ENCODE measurements around the gene SUDS3. TPM values are rescaled to one million over a fixed set of nuclear protein-coding genes. Genes with fewer than 3 reads are reported as not detected.

SUDS3 gene
- total and polyA plus RNA-seq, 10 of the 15 experiments (the other 5 are each of a cell fraction or from before 2014, with no cell fraction given), result 5.2 to 42.8 (median 21.7) TPM

GRCh38 chr12:118358008-118358359 is 18.4 kb upstream of the SUDS3 start:
- Histone ChIP-seq H4K20me1 (ENCODE audit: control insufficient read depth, insufficient read depth) (no peaks in the 10 kb centered on the region), H3K79me2 (ENCODE audit: control insufficient read depth, insufficient read depth, low read length) (peaks cover 68% of the 10 kb centered on the region), H3K36me3 (ENCODE audit: control insufficient read depth in 2 of 2, insufficient read depth in 2 of 2, low read length in 1 of 2) (peaks cover 0 to 4% of the 10 kb centered on the region in 2 experiments; a peak in 1 of 4 replicates), H3K9me3 (replicated peaks; ENCODE audit: control insufficient read depth, insufficient read depth, low read length) (peaks cover 6% of the 10 kb centered on the region), H3K27me3 (replicated peaks in 1 of 2; ENCODE audit: control insufficient read depth in 2 of 2, insufficient read depth in 2 of 2, low read length in 1 of 2) (no peaks in the 10 kb centered on the region), H2AFZ (ENCODE audit: control insufficient read depth, low read depth, low read length) (no peak overlapping the region), H3K27ac (ENCODE audit: control insufficient read depth, insufficient read depth) (peak overlapping the region; percentile 89), H3K4me3 (peak overlapping the region; percentile 67), H3K9ac (ENCODE audit: control insufficient read depth, insufficient read depth, low read length) (peak overlapping the region; percentile 71), H3K4me2 (ENCODE audit: control insufficient read depth, insufficient read depth) (peak overlapping the region; percentile 71), H3K4me1 (ENCODE audit: control insufficient read depth, insufficient read depth, low read length) (peaks cover 6% of the 10 kb centered on the region; the same call in 1 of the 2 replicates)
- ChIA-PET SMC1A (ENCODE audit: uncharacterized antibody, unreplicated experiment) (interaction anchor here (0.9 to 8.7 kb wide), 27 partner anchors 8 to 237 kb away, joined by 3 to 125 read pairs (median 9); partner anchors contain the start of genes PEBP1, SUDS3 and TAOK3), CTCF (interaction anchor here (0.7 to 7.6 kb wide), 32 partner anchors 10 to 297 kb away, joined by 3 to 98 read pairs (median 6); partner anchors contain the start of genes SUDS3, TAOK3 and WSB2), POLR2A (interaction anchor here (0.6 to 5.9 kb wide), 13 partner anchors 9 to 174 kb away, joined by 3 to 68 read pairs (median 10); partner anchors contain the start of genes SUDS3 and TAOK3), RAD21 (ENCODE audit: unreplicated experiment) (interaction anchor here (0.6 to 6.9 kb wide), 27 partner anchors 9 to 483 kb away, joined by 3 to 98 read pairs (median 9); partner anchors contain the start of genes SUDS3, TAOK3 and WSB2)
- FAIRE-seq (no peak), ATAC-seq (no peak), DNase-seq (ENCODE audit: low read depth, low spot score) (no peak)
- TF ChIP-seq ZBTB40 (IDR thresholded peaks at IDR 0.05; ENCODE audit: borderline replicate concordance), result no peak
- intact Hi-C loops (cut with micrococcal nuclease; ENCODE audit: unreplicated experiment) (loop anchor here (2.0 to 5.0 kb wide), 3 partner anchors 51 to 176 kb away; no protein-coding TSS in a partner anchor), in situ Hi-C loops (cut with MboI) (loop anchor here (5.0 kb wide), 1 partner anchor 46 kb away; no protein-coding TSS in a partner anchor)
- 7% methylated on average over 1 of the region's 1 CpG for WGBS (ENCODE audit: insufficient coverage, insufficient replicate concordance, low lambda C conversion rate, missing lambda C conversion rate)
- no TSS peak for BruUV-seq (replicated peaks)
